IMR-90 (cell line): ENCODE measurements around the gene MBD3L4. TPM values are rescaled to one million over a fixed set of nuclear protein-coding genes. Genes with fewer than 3 reads are reported as not detected.

Source experiments
- ATAC-seq: fragments of 200-7000 bp; cut with Tn5 transposase; 2 replicates; pipeline ENCODE4 v1.9.1; 2020; ENCODE audit warnings: low read depth, mild to moderate bottlenecking, moderate library complexity
- BruUV-seq: library from RNA; stranded (reverse); fragments of 400-500 nt; replicated peaks from 2 replicates; lab custom pipeline; 2021; lab: Mats Ljungman, UMichigan
- CTCF ChIA-PET: fragments of 300-600 bp; formaldehyde crosslinking; extraction: SDS; loops from one replicate; lab custom pipeline; 2021; ENCODE audit warnings: antibody characterized with exemption; lab: Yijun Ruan, JAX
- POLR2A ChIA-PET: fragments of 300-600 bp; sonication (Branson Sonifier 250); formaldehyde crosslinking; loops from one replicate; lab custom pipeline; 2022; ENCODE audit warnings: antibody characterized with exemption; ENCODE audit not compliant: unreplicated experiment; lab: Charles Lee
- DNase-seq: peaks from one replicate; pipeline ENCODE4 v3.0.0; 2013
- H2AFZ ChIP-seq: replicated peaks from 2 replicates; pipeline ENCODE3; 2013; ENCODE audit warnings: low read length, mild to moderate bottlenecking; ENCODE audit not compliant: poor library complexity
- H2AK5ac ChIP-seq: 2 replicates; pipeline ENCODE4 v1.6.1; 2013; ENCODE audit warnings: low read depth, low read length, inconsistent platforms
- H2AK9ac ChIP-seq: replicated peaks from 2 replicates; pipeline ENCODE3; 2013; ENCODE audit warnings: mild to moderate bottlenecking, low read depth, low read length, moderate library complexity; ENCODE audit not compliant: poor library complexity
- H2BK120ac ChIP-seq: 2 replicates; pipeline ENCODE4 v1.6.1; 2013; ENCODE audit warnings: low read depth, low read length, inconsistent platforms
- H2BK15ac ChIP-seq: 3 replicates; pipeline ENCODE4 v1.6.1; 2013; ENCODE audit warnings: low read depth, low read length, inconsistent platforms
- H2BK20ac ChIP-seq: 2 replicates; pipeline ENCODE4 v1.6.1; 2013; ENCODE audit warnings: low read depth, mild to moderate bottlenecking, inconsistent platforms, low read length, moderate library complexity
- H2BK5ac ChIP-seq: 2 replicates; pipeline ENCODE4 v1.6.1; 2013; ENCODE audit warnings: mild to moderate bottlenecking, low read depth, low read length, inconsistent platforms; ENCODE audit not compliant: poor library complexity, severe bottlenecking
- H3K14ac ChIP-seq: replicated peaks from 2 replicates; pipeline ENCODE4 v1.6.1; 2013; ENCODE audit warnings: low read depth, low read length, inconsistent platforms
- H3K18ac ChIP-seq: 2 replicates; pipeline ENCODE4 v1.6.1; 2013; ENCODE audit warnings: low read depth, low read length, control low read depth
- H3K23ac ChIP-seq: 2 replicates; pipeline ENCODE4 v1.6.1; 2013; ENCODE audit warnings: low read depth, low read length, inconsistent platforms
- H3K27ac ChIP-seq: 2 replicates; pipeline ENCODE4 v1.5.1; 2013; ENCODE audit warnings: mild to moderate bottlenecking, control low read depth, low read length; ENCODE audit not compliant: insufficient read depth
- H3K27me3 ChIP-seq: 2 replicates; pipeline ENCODE4 v1.6.1; 2013; ENCODE audit warnings: low read length; ENCODE audit not compliant: control insufficient read depth, insufficient read depth
- H3K36me3 ChIP-seq: 2 replicates; pipeline ENCODE4 v1.6.1; 2013; ENCODE audit warnings: low read length, mixed read lengths; ENCODE audit not compliant: control insufficient read depth, insufficient read depth
- H3K4ac ChIP-seq: 2 replicates; pipeline ENCODE4 v1.6.1; 2013; ENCODE audit warnings: low read depth, low read length, inconsistent platforms
- H3K4me1 ChIP-seq: 2 replicates; pipeline ENCODE4 v1.6.1; 2013; ENCODE audit warnings: low read length, mixed read lengths; ENCODE audit not compliant: control insufficient read depth, insufficient read depth
- H3K4me2 ChIP-seq: 2 replicates; pipeline ENCODE4 v1.6.1; 2013; ENCODE audit warnings: low read depth, mild to moderate bottlenecking, control low read depth, low read length, moderate library complexity
- H3K4me3 ChIP-seq: 2 replicates; pipeline ENCODE4 v1.5.1; 2013; ENCODE audit warnings: low read depth, mild to moderate bottlenecking, control low read depth, low read length, moderate library complexity; ENCODE audit not compliant: insufficient read depth
- H3K56ac ChIP-seq: 2 replicates; pipeline ENCODE4 v1.6.1; 2013; ENCODE audit warnings: low read length, inconsistent platforms; ENCODE audit not compliant: insufficient read depth; ENCODE audit errors: extremely low read depth
- H3K79me1 ChIP-seq, 2 experiments: 2 replicates each; pipeline ENCODE4 v1.6.1; 2013; ENCODE audit warnings: low read length in 2 of 2, inconsistent platforms in 1 of 2, low read depth in 1 of 2
- H3K9ac ChIP-seq: 2 replicates; pipeline ENCODE4 v1.6.1; 2013; ENCODE audit warnings: low read depth, low read length, control low read depth
- H3K9me1 ChIP-seq: 2 replicates; pipeline ENCODE4 v1.6.1; 2013; ENCODE audit warnings: low read length, inconsistent platforms; ENCODE audit not compliant: insufficient read depth
- H3K9me3 ChIP-seq: 2 replicates; pipeline ENCODE4 v1.6.1; 2013; ENCODE audit warnings: low read length; ENCODE audit not compliant: control insufficient read depth, insufficient read depth
- H4K20me1 ChIP-seq: 2 replicates; pipeline ENCODE4 v1.6.1; 2013; ENCODE audit warnings: low read length, inconsistent platforms; ENCODE audit not compliant: insufficient read depth
- H4K5ac ChIP-seq: 2 replicates; pipeline ENCODE4 v1.6.1; 2013; ENCODE audit warnings: mild to moderate bottlenecking, low read depth, low read length, control low read depth
- H4K8ac ChIP-seq, 2 experiments: 2 replicates each; pipeline ENCODE4 v1.6.1; 2013; ENCODE audit warnings: low read depth in 2 of 2, low read length in 2 of 2, control low read depth in 1 of 2, inconsistent platforms in 1 of 2
- H4K91ac ChIP-seq: 2 replicates; pipeline ENCODE4 v1.6.1; 2013; ENCODE audit warnings: low read depth, low read length, inconsistent platforms; ENCODE audit not compliant: insufficient read depth
- BHLHE40 ChIP-seq: fragments of 150-350 bp; IDR thresholded peaks from 2 replicates; pipeline ENCODE4 v1.6.1; 2016; ENCODE audit warnings: mild to moderate bottlenecking, low read depth, low read length
- CEBPB ChIP-seq: IDR thresholded peaks from 2 replicates; pipeline ENCODE4 v1.6.1; 2012; ENCODE audit warnings: low read depth, low read length, improper control_type of control experiment
- CHD1 ChIP-seq: IDR thresholded peaks from 2 replicates; pipeline ENCODE4 v1.6.1; 2012; ENCODE audit warnings: low read depth, low read length, improper control_type of control experiment
- ELK1 ChIP-seq: fragments of 150-350 bp; IDR thresholded peaks from 2 replicates; pipeline ENCODE4 v1.6.1; 2016; ENCODE audit warnings: low read depth, mild to moderate bottlenecking, low read length, moderate library complexity, borderline replicate concordance
- FOS ChIP-seq: fragments of 150-350 bp; IDR thresholded peaks from 2 replicates; pipeline ENCODE4 v1.6.1; 2016; ENCODE audit warnings: low read depth, low read length
- MAFK ChIP-seq: IDR thresholded peaks from 2 replicates; pipeline ENCODE4 v1.6.1; 2012; ENCODE audit warnings: low read depth, low read length, improper control_type of control experiment
- MAZ ChIP-seq: IDR thresholded peaks from 2 replicates; pipeline ENCODE4 v1.6.1; 2012; ENCODE audit warnings: low read depth, mild to moderate bottlenecking, low read length, improper control_type of control experiment, moderate library complexity, borderline replicate concordance
- NFE2L2 ChIP-seq: fragments of 150-350 bp; IDR thresholded peaks from 2 replicates; pipeline ENCODE4 v1.6.1; 2016; ENCODE audit warnings: low read depth, mild to moderate bottlenecking, low read length
- POLR2A ChIP-seq: IDR thresholded peaks from 2 replicates; pipeline ENCODE4 v1.6.1; 2012; ENCODE audit warnings: mild to moderate bottlenecking, low read depth, low read length
- RCOR1 ChIP-seq: IDR thresholded peaks from 2 replicates; pipeline ENCODE4 v1.6.1; 2012; ENCODE audit warnings: mild to moderate bottlenecking, low read length, improper control_type of control experiment; ENCODE audit not compliant: insufficient replicate concordance
- RFX5 ChIP-seq: IDR thresholded peaks from 2 replicates; pipeline ENCODE4 v1.8.0; 2012; ENCODE audit warnings: low read depth, mild to moderate bottlenecking, low read length, moderate library complexity
- SMC3 ChIP-seq: fragments of 150-350 bp; IDR thresholded peaks from 2 replicates; pipeline ENCODE4 v1.6.1; 2016; ENCODE audit warnings: low read depth, mild to moderate bottlenecking, antibody characterized with exemption, low read length, moderate library complexity
- WGBS, 2 experiments: methylation state at CpG; one replicate each; pipeline versions ENCODE4 v1.1.5 to v1.1.7; 2013; ENCODE audit warnings: missing lambda C conversion rate in 2 of 2; ENCODE audit not compliant: insufficient read length in 1 of 2; ENCODE audit errors: extremely low coverage in 2 of 2; 5-methylcytosine and 5-hydroxymethylcytosine counted together
- dilution Hi-C: fragments of 300-500 bp; cut with HindIII; formaldehyde crosslinking; loops from one replicate; pipeline ENCODE4 v1.14.3; 2018; ENCODE audit warnings: low sequenced_read_pairs; ENCODE audit not compliant: unreplicated experiment
- in situ Hi-C: fragments of 300-500 bp; cut with MboI; formaldehyde crosslinking; loops from 3 replicates; pipeline ENCODE4 v1.14.3; 2019; ENCODE audit warnings: low sequenced_read_pairs, inconsistent platforms, mixed read lengths
- intact Hi-C: fragments of 100-400 bp; cut with micrococcal nuclease; formaldehyde crosslinking; loops from 2 replicates; pipeline ENCODE4 v1.10.0; 2022
- polyA plus RNA-seq, 3 experiments: library from polyadenylated mRNA; depleted of rRNA; stranded (reverse); fragments of >200 nt; gene quantifications; 2 replicates each; pipeline ENCODE4 v1.2.3, GENCODE V29; 2012; ENCODE audit warnings: low replicate concordance in 1 of 3
- total RNA-seq: library from RNA; depleted of rRNA; stranded (reverse); fragments of >200 nt; gene quantifications from 2 replicates; pipeline ENCODE4 v1.2.3, GENCODE V29; 2012
- TF ChIP-seq, protein P1 (sequence below): conservative IDR thresholded peaks from 2 replicates; pipeline ENCODE4 v1.5.1; 2012; ENCODE audit warnings: mild to moderate bottlenecking, low read depth, low read length, improper control_type of control experiment
- TF ChIP-seq, protein P2 (sequence below): fragments of 150-350 bp; IDR thresholded peaks from 2 replicates; pipeline ENCODE4 v1.6.1; 2017; ENCODE audit warnings: mild to moderate bottlenecking, antibody characterized with exemption, low read length, low read depth

Gene MBD3L4
- total and polyA plus RNA-seq, 2 of the 4 experiments (the other 2 are of a cell fraction) = not detected

DNA sequence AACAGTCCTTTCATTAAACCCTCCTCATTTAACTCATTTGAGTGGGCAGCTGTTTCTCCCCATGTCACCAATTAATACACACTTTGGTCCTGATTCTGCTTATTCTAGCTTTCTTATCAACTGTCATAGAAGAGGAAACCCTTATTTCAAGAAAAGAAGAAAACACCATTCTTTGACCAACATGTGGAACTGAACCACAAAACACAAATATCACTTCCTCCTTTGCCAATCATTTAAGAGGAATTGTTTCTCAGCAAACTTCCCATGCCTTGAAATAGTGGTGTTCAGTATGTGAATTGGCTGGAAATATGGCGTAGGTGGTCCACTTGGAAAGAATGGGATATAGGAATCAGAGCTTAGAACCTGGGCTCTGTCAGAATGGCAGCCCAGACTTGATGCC is 39.2 kb downstream of the MBD3L4 start:
- Histone ChIP-seq H3K9me1 (no peaks in the 10 kb centered on the region), H2BK20ac (no peak overlapping the region), H3K23ac (no peak overlapping the region), H4K20me1 (no peaks in the 10 kb centered on the region), H3K36me3 (no peaks in the 10 kb centered on the region), H4K91ac (no peak overlapping the region), H2AK5ac (no peak overlapping the region), H3K14ac (no peak overlapping the region), H3K79me1 (no peaks in the 10 kb centered on the region), H2AFZ (no peak overlapping the region), H4K8ac (no peak overlapping the region), H2AK9ac (no peak overlapping the region), H2BK120ac (no peak overlapping the region), H3K56ac (no peak overlapping the region), H3K27ac (no peak overlapping the region), H3K4me1 (no peaks in the 10 kb centered on the region), H3K4ac (no peak overlapping the region), H4K5ac (no peak overlapping the region), H2BK15ac (no peak overlapping the region), H3K9ac (no peak overlapping the region), H3K18ac (no peak overlapping the region), H3K27me3 (no peaks in the 10 kb centered on the region), H3K4me3 (no peak overlapping the region), H3K4me2 (no peak overlapping the region), H2BK5ac (no peak overlapping the region), H3K9me3 (peaks cover 13% of the 10 kb centered on the region)
- no peak for TF ChIP-seq NFE2L2
- TF ChIP-seq CHD1 = no peak
- TF ChIP-seq BHLHE40 = no peak
- no peak for TF ChIP-seq SMC3
- TF ChIP-seq, protein P1, sequence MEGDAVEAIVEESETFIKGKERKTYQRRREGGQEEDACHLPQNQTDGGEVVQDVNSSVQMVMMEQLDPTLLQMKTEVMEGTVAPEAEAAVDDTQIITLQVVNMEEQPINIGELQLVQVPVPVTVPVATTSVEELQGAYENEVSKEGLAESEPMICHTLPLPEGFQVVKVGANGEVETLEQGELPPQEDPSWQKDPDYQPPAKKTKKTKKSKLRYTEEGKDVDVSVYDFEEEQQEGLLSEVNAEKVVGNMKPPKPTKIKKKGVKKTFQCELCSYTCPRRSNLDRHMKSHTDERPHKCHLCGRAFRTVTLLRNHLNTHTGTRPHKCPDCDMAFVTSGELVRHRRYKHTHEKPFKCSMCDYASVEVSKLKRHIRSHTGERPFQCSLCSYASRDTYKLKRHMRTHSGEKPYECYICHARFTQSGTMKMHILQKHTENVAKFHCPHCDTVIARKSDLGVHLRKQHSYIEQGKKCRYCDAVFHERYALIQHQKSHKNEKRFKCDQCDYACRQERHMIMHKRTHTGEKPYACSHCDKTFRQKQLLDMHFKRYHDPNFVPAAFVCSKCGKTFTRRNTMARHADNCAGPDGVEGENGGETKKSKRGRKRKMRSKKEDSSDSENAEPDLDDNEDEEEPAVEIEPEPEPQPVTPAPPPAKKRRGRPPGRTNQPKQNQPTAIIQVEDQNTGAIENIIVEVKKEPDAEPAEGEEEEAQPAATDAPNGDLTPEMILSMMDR = no peak
- no peak for TF ChIP-seq ELK1
- TF ChIP-seq CEBPB = no peak
- TF ChIP-seq RFX5 = no peak
- TF ChIP-seq RCOR1 = no peak
- no peak for TF ChIP-seq POLR2A
- TF ChIP-seq, protein P2, sequence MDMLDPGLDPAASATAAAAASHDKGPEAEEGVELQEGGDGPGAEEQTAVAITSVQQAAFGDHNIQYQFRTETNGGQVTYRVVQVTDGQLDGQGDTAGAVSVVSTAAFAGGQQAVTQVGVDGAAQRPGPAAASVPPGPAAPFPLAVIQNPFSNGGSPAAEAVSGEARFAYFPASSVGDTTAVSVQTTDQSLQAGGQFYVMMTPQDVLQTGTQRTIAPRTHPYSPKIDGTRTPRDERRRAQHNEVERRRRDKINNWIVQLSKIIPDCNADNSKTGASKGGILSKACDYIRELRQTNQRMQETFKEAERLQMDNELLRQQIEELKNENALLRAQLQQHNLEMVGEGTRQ = no peak
- TF ChIP-seq MAFK = no peak
- TF ChIP-seq MAZ = no peak
- TF ChIP-seq FOS = no peak
- ChIA-PET CTCF (no interaction called here), POLR2A (no interaction called here)
- no TSS peak for BruUV-seq
- in situ Hi-C loops (no loop called here), intact Hi-C loops (no loop called here), dilution Hi-C loops (no loop called here)
- ATAC-seq = no peak
- no CpG with 5 or more reads among the region's 1 CpG for WGBS, 2 experiments
- DNase-seq = no peak
